Measurements from ENCODE around the gene IDUA.

- no peak for TF ChIP-seq YY1 (IDR thresholded peaks at IDR 0.05; ENCODE audit: insufficient read depth, insufficient read length)
- TF ChIP-seq SUZ12 (IDR thresholded peaks at IDR 0.05; ENCODE audit: extremely low read depth, insufficient read depth, insufficient read length), result no peak
- no peak for TF ChIP-seq ZNF274 (IDR thresholded peaks at IDR 0.05; ENCODE audit: low read depth, low read length)
These were observed 49.3 kb downstream of the IDUA start for GRCh38 chr4:1036095-1036494.

Data from NT2/D1 (cell line).